GM12892 (cell line): ENCODE results near the gene DNAH1.

Experiments
- POLR2A ChIP-seq: IDR thresholded peaks from 2 replicates; pipeline ENCODE4 v1.6.1; 2011; ENCODE audit warnings: low read depth, low read length, control low read depth
- POLR2AphosphoS5 ChIP-seq: IDR thresholded peaks from 2 replicates; pipeline ENCODE4 v1.6.1; 2011; ENCODE audit warnings: low read depth, low read length, control low read depth
- TAF1 ChIP-seq: IDR thresholded peaks from 2 replicates; pipeline ENCODE4 v1.6.1; 2011; ENCODE audit warnings: low read depth, mild to moderate bottlenecking, control low read depth, low read length, borderline replicate concordance

DNA sequence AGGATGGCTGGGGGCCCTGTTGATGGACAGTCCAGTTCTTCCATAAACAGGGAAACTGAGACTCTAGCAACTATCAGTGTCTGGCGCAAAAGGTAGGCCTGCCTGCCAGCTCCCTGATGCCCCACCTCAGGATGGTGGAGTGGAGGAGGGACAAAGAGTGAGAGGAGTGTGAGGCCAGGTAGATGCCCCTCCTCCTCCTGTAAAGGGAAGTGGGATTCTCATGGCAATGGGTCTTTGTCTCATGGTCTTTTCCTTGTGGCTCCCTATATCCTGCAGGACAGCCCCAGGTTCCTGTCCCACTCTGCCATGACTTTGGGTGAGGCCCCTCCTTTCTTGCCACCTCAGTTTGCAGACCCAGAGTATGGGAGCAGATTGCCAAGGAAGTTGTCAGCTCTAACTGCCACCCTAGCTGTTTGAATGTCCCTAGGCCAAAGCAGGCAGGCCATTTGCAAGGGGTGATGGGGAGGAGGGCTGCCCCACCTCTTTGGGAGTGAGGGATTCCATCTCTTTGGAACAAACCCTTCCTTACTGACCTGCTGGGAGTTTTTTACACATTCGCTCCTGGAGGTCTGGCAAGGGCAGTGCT, 2.8 kb upstream of the DNAH1 start:
- TF ChIP-seq TAF1: no peak
- TF ChIP-seq POLR2A: peak; percentile 13; the same call in 1 of the 2 replicates
- no peak for TF ChIP-seq POLR2AphosphoS5
